ENCODE data around the gene QPCT.

Gene QPCT

DNA sequence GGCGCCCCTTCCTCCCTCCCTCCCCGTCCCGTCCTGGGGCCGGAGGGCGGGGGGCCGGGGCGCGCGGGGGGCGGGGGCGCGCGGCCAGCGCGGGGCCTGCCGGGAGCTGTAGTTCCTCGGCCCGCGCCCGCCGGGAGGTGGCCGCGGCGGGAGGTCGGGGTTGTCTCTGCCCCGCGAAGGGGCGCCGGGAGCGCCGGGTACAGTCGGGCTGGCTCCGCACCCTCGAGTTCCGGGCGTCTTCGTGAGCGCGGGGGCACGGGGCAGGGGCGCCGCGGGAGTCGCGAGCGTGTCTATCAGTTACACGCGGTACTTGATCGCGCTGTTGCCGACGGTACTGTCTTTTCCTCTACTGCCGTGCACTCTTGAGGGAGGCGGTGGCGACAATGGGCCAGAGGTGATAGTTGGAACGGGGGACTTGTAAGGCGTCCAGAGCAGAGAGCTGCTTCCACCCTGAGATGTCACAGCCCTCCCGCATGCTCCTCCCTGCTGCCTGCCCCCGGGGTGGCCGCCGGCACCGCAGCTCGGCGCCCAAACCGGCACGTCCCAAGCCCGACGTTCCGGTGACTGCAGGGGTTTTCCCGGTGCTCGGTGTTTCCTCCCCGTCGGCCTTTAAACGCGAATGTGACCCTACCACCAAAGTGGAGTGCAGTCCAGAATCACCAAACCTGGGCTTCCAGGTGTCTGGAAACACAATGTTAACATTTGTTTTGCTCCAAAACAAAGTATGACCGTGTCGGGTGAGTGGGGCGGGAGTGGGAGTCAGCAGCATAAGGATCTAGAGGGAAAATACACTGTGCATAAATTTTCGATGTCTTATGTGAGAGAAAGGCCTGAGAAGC, 19.4 kb upstream of the QPCT start, which contains the start of gene PRKD3:
Gene PRKD3 (minus strand): TSS at position 48 of the 839 bp plus-strand sequence. CDS start 8,309 bp downstream, outside the sequence.
- H3K4me1 ChIP-seq (ENCODE audit: control insufficient read depth in 1 of 2, insufficient read depth in 2 of 2, low read length in 2 of 2), result peaks cover 11 to 23% of the 10 kb centered on the region in 2 donors
- peak within 1 kb of the TSS; percentile 56 to 81 for H3K9ac ChIP-seq (ENCODE audit: low read depth in 1 of 2, low read length in 2 of 2)
- H3K4me3 ChIP-seq (ENCODE audit: low read depth in 1 of 2, low read length in 2 of 2), result peak within 1 kb of the TSS; percentile 82 to 90

GRCh38 chr2:37325625-37326071, 18.8 kb upstream of the QPCT start:
- Histone ChIP-seq H3K9ac (ENCODE audit: low read depth in 1 of 2, low read length in 2 of 2) (peak overlapping the region; percentile 48 to 81), H3K27me3 (ENCODE audit: control insufficient read depth in 1 of 2, insufficient read depth in 2 of 2, low read length in 2 of 2) (no peaks in the 10 kb centered on the region), H3K4me3 (ENCODE audit: low read depth in 1 of 2, low read length in 2 of 2) (peak overlapping the region; percentile 82 to 90), H3K27ac (ENCODE audit: low read depth, low read length) (peak overlapping the region; percentile 73), H3K4me1 (ENCODE audit: control insufficient read depth in 1 of 2, insufficient read depth in 2 of 2, low read length in 2 of 2) (peaks cover 11 to 23% of the 10 kb centered on the region in 2 donors), H3K36me3 (ENCODE audit: control insufficient read depth in 1 of 2, insufficient read depth in 2 of 2, low read length in 2 of 2) (no peaks in the 10 kb centered on the region), H3K9me3 (ENCODE audit: control insufficient read depth in 1 of 2, low read length in 2 of 2) (no peaks in the 10 kb centered on the region)

More for the DNA sequence above, 19.4 kb upstream of the QPCT start, which contains the start of gene PRKD3:
- Histone ChIP-seq H3K27me3 (ENCODE audit: control insufficient read depth in 1 of 2, insufficient read depth in 2 of 2, low read length in 2 of 2) (no peaks in the 10 kb centered on the region), H3K27ac (ENCODE audit: low read depth, low read length) (peak within 1 kb of the TSS; percentile 75), H3K36me3 (ENCODE audit: control insufficient read depth in 1 of 2, insufficient read depth in 2 of 2, low read length in 2 of 2) (no peaks in the 10 kb centered on the region), H3K9me3 (ENCODE audit: control insufficient read depth in 1 of 2, low read length in 2 of 2) (no peaks in the 10 kb centered on the region)

DNA sequence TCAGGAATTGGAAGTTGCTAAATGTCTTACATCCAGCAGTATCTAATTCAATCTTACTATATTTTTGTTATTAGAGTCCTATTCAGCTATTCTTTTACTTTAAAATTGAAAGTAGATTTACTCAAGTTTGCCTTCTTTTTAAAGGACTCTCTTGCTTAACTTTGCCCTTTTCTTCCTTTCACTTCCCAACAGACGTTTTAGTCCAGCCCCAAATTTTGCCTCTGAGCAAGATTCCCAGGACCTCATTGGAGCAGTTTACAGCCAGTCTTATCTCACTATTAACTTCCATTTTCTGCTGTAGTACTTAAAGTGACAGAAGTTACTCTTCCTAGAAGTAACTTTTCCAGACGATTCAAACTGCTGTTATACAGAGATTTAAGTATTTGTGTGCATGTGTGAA, 18.1 kb upstream of the QPCT start:
- Histone ChIP-seq H3K36me3 (ENCODE audit: control insufficient read depth in 1 of 2, insufficient read depth in 2 of 2, low read length in 2 of 2) (no peaks in the 10 kb centered on the region), H3K9ac (ENCODE audit: low read depth in 1 of 2, low read length in 2 of 2) (no peak overlapping the region), H3K4me3 (ENCODE audit: low read depth in 1 of 2, low read length in 2 of 2) (peak overlapping the region in 1 of 2 donors; percentile 82), H3K27ac (ENCODE audit: low read depth, low read length) (no peak overlapping the region), H3K4me1 (ENCODE audit: control insufficient read depth in 1 of 2, insufficient read depth in 2 of 2, low read length in 2 of 2) (peaks cover 11 to 21% of the 10 kb centered on the region in 2 donors), H3K27me3 (ENCODE audit: control insufficient read depth in 1 of 2, insufficient read depth in 2 of 2, low read length in 2 of 2) (no peaks in the 10 kb centered on the region), H3K9me3 (ENCODE audit: control insufficient read depth in 1 of 2, low read length in 2 of 2) (no peaks in the 10 kb centered on the region)

DNA sequence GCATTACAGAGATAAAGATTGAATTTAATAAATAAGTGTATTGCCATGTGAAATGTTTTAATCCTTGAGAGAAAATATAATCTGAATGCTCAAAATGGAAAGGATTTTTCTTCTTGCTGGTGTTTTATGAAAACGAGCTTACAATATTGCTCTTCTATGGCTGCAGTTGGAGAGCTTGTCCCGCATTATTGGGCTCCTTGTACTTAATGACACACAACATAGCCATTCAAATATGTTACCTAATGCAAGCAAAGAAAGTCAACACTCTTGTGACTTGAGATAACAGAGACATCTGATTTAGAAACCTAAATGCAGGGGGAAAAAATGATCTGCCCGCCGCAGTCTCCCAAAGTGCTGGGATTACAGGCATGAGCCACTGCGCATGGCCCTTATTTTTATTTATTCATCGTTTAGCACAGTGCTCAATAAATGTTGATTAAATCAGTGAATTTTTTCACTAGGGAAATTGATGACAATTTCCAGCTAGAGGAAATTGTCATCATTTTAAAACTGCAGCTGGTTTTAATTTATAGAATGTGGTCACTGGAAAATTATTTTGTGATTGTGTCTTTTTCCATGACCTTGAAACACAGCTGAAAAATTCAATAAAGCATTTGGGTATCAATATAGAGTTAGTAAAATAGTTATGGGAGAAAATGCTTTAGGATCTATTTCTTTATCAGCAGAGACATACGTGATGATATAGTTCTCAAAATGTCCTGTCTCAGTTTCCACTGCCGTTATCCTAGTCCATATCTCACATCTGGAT, 17.4 kb upstream of the QPCT start:
- H3K36me3 ChIP-seq (ENCODE audit: control insufficient read depth in 1 of 2, insufficient read depth in 2 of 2, low read length in 2 of 2), result no peaks in the 10 kb centered on the region
- H3K27ac ChIP-seq (ENCODE audit: low read depth, low read length), result no peak overlapping the region
- H3K9me3 ChIP-seq (ENCODE audit: control insufficient read depth in 1 of 2, low read length in 2 of 2), result no peaks in the 10 kb centered on the region
- peaks cover 11 to 17% of the 10 kb centered on the region in 2 donors for H3K4me1 ChIP-seq (ENCODE audit: control insufficient read depth in 1 of 2, insufficient read depth in 2 of 2, low read length in 2 of 2)
- no peak overlapping the region for H3K9ac ChIP-seq (ENCODE audit: low read depth in 1 of 2, low read length in 2 of 2)
- H3K27me3 ChIP-seq (ENCODE audit: control insufficient read depth in 1 of 2, insufficient read depth in 2 of 2, low read length in 2 of 2), result no peaks in the 10 kb centered on the region
- no peak overlapping the region for H3K4me3 ChIP-seq (ENCODE audit: low read depth in 1 of 2, low read length in 2 of 2)

DNA sequence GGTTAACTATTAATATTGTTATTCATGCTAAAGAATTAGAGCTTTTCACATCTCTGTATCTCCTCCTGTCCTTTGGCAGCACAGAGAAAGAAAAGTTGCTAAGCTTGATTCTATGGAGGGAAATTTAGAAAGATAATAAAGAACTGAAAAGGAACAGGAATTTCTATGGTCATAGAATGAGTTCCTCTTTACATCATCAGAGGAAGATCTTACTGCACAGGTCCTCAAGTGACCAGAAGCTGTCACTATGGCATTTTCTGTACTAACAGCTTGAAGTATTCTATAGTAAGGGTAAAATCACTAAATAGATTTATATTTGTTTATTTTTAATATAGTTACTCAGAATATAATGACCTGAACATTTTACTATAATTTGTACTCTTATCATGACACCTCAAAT, 13.7 kb upstream of the QPCT start:
- Histone ChIP-seq H3K36me3 (ENCODE audit: control insufficient read depth in 1 of 2, insufficient read depth in 2 of 2, low read length in 2 of 2) (no peaks in the 10 kb centered on the region), H3K9me3 (ENCODE audit: control insufficient read depth in 1 of 2, low read length in 2 of 2) (no peaks in the 10 kb centered on the region), H3K4me1 (ENCODE audit: control insufficient read depth in 1 of 2, insufficient read depth in 2 of 2, low read length in 2 of 2) (peaks cover under 1 to 1% of the 10 kb centered on the region in 2 donors), H3K4me3 (ENCODE audit: low read depth in 1 of 2, low read length in 2 of 2) (no peak overlapping the region), H3K27me3 (ENCODE audit: control insufficient read depth in 1 of 2, insufficient read depth in 2 of 2, low read length in 2 of 2) (no peaks in the 10 kb centered on the region), H3K27ac (ENCODE audit: low read depth, low read length) (no peak overlapping the region), H3K9ac (ENCODE audit: low read depth in 1 of 2, low read length in 2 of 2) (no peak overlapping the region)

DNA sequence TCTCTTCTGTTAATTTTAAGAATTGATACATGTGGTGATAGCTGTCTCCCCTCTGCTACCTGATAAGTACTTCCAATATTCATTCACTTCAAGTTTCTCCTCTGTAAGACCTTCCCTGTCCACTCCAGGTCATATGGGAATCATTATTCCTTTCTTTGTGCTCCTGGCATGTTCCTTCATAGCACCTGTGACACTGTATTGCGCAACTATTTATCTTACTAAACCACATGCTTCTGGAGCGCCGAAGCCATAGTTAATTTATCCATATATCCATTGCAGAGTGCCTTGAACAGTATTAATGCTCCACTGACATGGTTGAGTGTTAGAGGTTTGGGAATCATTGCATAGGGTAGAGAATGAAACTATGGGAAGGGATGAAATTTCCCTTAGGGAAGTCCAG, 11.9 kb upstream of the QPCT start:
- Histone ChIP-seq H3K27me3 (ENCODE audit: control insufficient read depth in 1 of 2, insufficient read depth in 2 of 2, low read length in 2 of 2) (no peaks in the 10 kb centered on the region), H3K9ac (ENCODE audit: low read depth in 1 of 2, low read length in 2 of 2) (no peak overlapping the region), H3K4me3 (ENCODE audit: low read depth in 1 of 2, low read length in 2 of 2) (no peak overlapping the region)

DNA sequence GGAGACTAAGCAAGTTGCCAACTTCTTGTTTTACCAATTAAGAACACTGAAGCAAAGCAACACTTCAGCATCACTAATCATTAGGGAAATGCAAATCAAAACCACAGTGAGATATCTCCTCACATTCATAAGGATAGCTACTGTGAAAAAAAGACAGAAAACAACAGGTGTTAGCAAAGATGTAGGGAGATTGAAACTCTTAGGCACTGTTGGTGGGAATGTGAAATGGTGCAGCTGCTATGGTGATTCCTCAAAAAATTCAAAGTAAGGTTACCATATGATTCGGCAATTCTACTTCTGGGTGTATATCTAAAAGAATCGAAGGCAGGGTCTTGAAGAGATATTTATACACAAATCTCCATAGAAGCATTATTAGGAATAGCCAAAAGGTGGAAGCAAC, 11.2 kb upstream of the QPCT start:
- Histone ChIP-seq H3K4me3 (ENCODE audit: low read depth in 1 of 2, low read length in 2 of 2) (no peak overlapping the region), H3K9me3 (ENCODE audit: control insufficient read depth in 1 of 2, low read length in 2 of 2) (no peaks in the 10 kb centered on the region), H3K27me3 (ENCODE audit: control insufficient read depth in 1 of 2, insufficient read depth in 2 of 2, low read length in 2 of 2) (no peaks in the 10 kb centered on the region), H3K36me3 (ENCODE audit: control insufficient read depth in 1 of 2, insufficient read depth in 2 of 2, low read length in 2 of 2) (no peaks in the 10 kb centered on the region), H3K27ac (ENCODE audit: low read depth, low read length) (no peak overlapping the region), H3K9ac (ENCODE audit: low read depth in 1 of 2, low read length in 2 of 2) (no peak overlapping the region), H3K4me1 (ENCODE audit: control insufficient read depth in 1 of 2, insufficient read depth in 2 of 2, low read length in 2 of 2) (no peaks in the 10 kb centered on the region)

More for the DNA sequence above, 11.9 kb upstream of the QPCT start:
- Histone ChIP-seq H3K36me3 (ENCODE audit: control insufficient read depth in 1 of 2, insufficient read depth in 2 of 2, low read length in 2 of 2) (no peaks in the 10 kb centered on the region), H3K4me1 (ENCODE audit: control insufficient read depth in 1 of 2, insufficient read depth in 2 of 2, low read length in 2 of 2) (no peaks in the 10 kb centered on the region), H3K9me3 (ENCODE audit: control insufficient read depth in 1 of 2, low read length in 2 of 2) (no peaks in the 10 kb centered on the region), H3K27ac (ENCODE audit: low read depth, low read length) (no peak overlapping the region)

GRCh38 chr2:37335604-37336003, 8.8 kb upstream of the QPCT start:
- Histone ChIP-seq H3K4me1 (ENCODE audit: control insufficient read depth in 1 of 2, insufficient read depth in 2 of 2, low read length in 2 of 2) (no peaks in the 10 kb centered on the region), H3K27me3 (ENCODE audit: control insufficient read depth in 1 of 2, insufficient read depth in 2 of 2, low read length in 2 of 2) (no peaks in the 10 kb centered on the region), H3K4me3 (ENCODE audit: low read depth in 1 of 2, low read length in 2 of 2) (no peak overlapping the region), H3K27ac (ENCODE audit: low read depth, low read length) (no peak overlapping the region), H3K9me3 (ENCODE audit: control insufficient read depth in 1 of 2, low read length in 2 of 2) (no peaks in the 10 kb centered on the region), H3K36me3 (ENCODE audit: control insufficient read depth in 1 of 2, insufficient read depth in 2 of 2, low read length in 2 of 2) (no peaks in the 10 kb centered on the region), H3K9ac (ENCODE audit: low read depth in 1 of 2, low read length in 2 of 2) (no peak overlapping the region)

GRCh38 chr2:37337620-37338280, 6.7 kb upstream of the QPCT start:
- H3K9ac ChIP-seq (ENCODE audit: low read depth in 1 of 2, low read length in 2 of 2), result no peak overlapping the region
- H3K27me3 ChIP-seq (ENCODE audit: control insufficient read depth in 1 of 2, insufficient read depth in 2 of 2, low read length in 2 of 2), result no peaks in the 10 kb centered on the region
- H3K27ac ChIP-seq (ENCODE audit: low read depth, low read length), result no peak overlapping the region
- no peaks in the 10 kb centered on the region for H3K4me1 ChIP-seq (ENCODE audit: control insufficient read depth in 1 of 2, insufficient read depth in 2 of 2, low read length in 2 of 2)
- no peaks in the 10 kb centered on the region for H3K9me3 ChIP-seq (ENCODE audit: control insufficient read depth in 1 of 2, low read length in 2 of 2)
- H3K36me3 ChIP-seq (ENCODE audit: control insufficient read depth in 1 of 2, insufficient read depth in 2 of 2, low read length in 2 of 2), result no peaks in the 10 kb centered on the region
- H3K4me3 ChIP-seq (ENCODE audit: low read depth in 1 of 2, low read length in 2 of 2), result no peak overlapping the region
